HG02642 (cell line): ENCODE measurements around the gene SLC24A4.

Experiments used
- ATAC-seq: cut with Tn5 transposase; IDR thresholded peaks from one replicate; pipeline ENCODE4 v1.9.1; 2021; ENCODE audit warnings: mild to moderate bottlenecking; ENCODE audit not compliant: unreplicated experiment, poor library complexity

SLC24A4 gene

DNA sequence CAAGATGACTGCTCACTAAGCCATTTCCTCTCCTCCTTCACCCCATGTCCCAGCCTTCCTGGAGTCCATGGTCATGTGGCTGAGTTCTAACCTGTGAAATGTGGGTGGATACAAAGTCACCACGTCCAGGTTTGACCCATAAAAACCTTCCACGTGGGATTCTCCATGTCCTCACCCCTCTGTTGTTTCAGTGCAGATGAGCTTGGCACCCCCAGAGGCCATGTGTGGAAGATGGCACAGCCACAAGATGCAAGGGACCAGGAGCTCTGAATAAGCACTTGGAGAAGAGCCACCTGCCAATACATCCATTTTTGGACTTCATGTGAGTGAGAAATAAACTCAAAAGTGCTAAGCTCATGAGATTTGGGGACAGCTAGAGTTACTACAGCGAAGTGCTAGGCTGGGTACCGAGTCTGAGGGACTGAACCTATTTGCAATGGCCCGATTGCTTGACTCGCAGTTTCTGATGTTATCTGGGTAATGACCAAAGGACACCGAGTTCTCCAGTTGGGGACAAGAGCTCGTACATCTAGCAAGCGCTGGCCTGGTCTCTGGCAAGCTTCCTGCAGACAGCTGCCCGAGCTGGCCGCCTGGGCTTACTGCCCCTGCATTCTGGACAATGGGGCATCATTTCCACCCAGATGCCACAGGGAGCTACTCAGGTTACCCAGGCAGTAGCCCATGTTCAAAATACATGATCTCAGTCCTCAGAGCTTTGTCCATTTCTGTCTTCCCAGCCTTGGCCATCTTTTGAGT is 7.7 kb upstream of the SLC24A4 start:
- no peak for ATAC-seq

DNA sequence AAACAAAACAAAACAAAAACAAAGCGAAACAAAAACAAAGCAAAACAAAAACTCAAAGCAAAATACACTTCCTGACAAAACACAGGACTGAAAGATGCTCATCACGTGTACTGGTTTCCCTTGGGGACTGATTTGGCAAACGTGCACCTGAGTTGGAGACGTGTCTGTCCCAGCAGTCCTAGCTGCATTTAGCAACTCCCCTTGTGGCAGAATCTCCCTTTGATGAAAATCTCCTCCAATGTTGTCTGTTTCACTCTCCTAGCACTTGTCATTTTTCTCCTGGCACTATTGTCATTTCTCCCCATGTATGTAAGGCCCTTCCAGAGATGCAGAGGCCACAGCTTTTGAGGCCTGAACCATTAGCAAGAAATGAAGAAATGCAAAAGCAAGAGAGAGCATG is 6.8 kb upstream of the SLC24A4 start:
- no peak for ATAC-seq

DNA sequence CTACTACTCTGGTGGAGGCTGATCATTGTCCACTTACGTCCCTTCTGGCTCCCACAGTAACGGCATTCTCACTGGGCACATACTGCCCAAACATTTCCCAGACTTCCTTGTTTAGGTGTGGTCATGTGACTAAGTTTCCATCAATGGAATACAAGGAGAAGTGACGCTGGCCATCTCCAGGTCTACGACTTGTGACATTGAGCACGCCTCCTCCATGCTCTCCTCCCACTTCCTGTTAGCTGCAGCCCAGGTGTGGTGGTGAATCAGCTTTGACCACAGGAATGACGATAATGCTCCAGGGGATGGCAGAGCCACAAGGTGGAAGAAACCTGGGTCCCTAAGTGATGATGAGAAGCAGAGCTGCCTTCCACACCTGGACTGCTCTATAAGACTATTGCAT is 6.0 kb upstream of the SLC24A4 start:
- ATAC-seq: no peak

DNA sequence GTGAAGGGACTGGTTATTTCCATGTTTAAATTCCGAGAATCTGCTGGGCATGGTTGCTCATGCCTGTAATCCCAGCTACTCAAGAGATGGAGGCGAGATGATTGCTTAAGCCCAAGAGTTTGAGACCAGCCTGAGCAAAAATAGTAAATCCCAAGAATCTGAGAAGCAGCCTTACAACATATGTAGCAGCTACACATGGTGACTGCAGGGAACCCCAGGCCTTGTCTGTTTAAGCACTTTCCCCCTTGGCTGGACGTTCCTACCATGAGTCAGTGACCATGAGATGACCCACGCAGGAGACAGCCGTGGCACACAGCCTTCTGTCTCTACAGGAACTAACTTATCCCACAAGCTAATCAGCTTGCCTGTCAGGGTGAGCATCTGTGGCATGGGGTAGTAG is 5.5 kb upstream of the SLC24A4 start:
- no peak for ATAC-seq

DNA sequence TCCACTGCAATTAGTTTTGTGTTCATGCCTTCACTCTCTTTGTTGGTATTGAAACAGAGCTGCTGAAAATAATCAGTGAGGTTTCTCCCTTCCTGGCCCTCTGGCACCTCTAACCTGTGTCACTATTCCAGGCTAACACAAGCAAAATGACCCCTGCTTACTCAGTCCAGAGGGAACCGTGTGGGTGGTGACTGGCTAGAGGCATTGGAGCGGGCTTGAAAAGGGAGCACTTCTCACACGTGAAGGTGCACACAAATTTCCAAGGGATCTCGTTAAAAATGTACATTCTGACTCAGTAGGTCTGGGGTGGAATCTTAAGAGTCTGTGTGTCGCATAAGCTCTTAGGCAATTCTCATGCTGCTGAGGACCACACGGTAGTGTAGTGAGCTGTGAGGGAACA is 1.3 kb upstream of the SLC24A4 start:
- ATAC-seq: no peak

DNA sequence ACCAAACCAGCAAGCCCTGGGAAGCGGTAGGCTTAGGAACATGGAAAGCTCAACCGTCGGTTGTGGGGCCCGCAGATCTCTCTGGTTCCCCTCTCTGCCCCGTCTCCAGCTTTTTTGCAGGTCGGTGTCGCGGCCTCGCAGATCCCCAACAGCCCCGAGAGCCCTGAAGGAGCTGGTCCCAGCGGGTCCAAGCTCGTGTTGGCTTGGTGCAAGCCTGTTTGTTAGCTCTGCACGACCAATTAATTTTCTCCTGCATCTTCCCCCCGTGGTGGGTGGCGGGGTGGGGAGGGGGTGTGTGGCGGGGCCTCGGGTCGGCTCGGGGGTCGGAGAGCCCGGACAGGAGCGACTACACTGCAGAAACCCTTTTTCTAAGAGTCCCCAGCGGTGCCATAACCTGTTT is 449 bp upstream of the SLC24A4 start:
- ATAC-seq: no peak

DNA sequence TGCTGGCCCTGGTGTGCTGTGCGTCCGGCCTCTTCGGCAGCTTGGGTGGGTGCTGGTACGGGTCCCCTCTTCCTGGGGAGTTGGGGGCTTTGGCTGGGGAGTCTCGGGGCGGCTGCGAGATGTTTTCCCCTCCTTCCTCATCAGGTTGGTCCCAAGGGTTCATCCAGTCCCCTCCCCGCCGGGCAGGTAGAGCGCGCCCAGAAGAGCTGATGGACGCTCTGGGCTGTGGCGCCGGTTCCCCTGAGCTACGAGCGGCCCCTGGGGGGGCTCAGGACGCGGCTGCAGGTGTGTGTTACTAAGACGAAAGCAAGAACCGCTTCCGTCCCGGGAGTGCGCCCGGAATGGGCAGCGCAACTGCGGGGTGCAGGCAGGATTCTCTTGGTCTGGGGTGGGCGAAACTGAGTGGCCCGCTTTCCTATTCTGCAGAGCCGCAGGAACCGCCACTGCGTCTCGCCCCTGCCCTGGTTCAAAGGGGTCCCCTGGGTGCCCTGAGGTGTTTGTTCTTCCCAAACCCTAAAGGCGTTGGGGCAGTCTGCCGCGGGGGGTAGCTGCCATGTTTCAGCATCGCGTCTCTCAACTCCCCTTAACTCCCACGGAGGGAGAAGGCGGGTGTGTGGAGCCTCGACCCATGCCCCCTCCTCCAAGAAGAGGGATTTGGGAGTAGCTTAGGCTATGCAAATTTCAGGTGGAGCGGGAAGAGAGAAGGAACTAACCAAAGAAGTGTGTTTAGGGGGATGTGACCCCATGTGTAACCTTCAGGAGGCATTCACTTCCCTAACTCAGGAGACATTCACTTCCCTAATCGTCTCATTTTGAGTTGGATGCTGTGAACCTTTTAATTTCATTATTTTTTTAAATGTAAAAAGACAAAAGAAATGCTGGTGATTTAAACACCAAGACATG is 1.2 kb downstream of the SLC24A4 start:
- no peak for ATAC-seq

DNA sequence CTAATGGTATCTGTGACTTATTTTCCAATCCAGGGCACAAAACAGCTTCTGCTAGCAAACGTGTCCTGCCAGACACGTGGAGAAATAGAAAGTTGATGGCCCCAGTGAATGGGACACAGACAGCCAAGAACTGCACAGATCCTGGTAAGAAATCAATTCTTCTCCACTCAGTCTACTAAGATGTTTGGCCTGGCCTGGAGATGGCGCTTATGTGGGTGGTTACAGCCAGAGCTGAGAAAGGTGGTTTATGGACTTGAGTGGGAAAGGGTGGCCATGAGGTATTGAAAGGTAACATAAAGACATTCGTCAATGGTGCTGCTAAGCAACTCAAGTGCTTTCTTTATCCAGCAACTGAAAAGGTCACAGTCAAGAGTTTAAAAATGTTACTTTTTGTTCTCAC is 2.9 kb downstream of the SLC24A4 start:
- ATAC-seq: no peak

DNA sequence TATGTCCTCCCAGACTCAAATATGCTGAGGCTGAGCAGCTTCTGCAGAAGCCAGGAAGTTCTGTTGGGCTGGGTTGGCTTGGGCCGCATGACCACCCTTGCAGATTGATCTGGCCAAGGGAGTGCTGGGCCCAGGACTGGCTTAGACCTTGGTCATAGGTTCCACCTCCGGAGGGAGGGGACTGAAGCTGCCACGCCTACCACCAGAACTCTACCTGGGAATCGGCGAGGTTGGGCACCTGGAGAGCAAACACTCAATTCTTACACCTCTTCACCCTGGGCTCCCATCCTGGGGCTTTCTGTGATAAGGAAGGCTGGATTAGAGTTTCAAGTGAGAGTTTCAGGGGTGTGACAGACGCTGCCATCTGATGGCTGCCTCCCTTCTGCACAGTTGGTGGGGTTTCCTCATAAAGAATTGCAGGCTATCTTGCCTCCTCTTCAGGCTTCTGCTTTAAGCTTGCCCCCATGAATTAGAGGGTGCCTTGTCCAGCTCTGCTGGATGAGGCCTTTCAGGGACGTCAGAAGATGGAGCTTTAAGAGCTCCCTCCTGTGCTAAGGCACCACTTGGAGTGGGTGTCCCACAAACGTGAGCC is 5.8 kb downstream of the SLC24A4 start:
- ATAC-seq: no peak

DNA sequence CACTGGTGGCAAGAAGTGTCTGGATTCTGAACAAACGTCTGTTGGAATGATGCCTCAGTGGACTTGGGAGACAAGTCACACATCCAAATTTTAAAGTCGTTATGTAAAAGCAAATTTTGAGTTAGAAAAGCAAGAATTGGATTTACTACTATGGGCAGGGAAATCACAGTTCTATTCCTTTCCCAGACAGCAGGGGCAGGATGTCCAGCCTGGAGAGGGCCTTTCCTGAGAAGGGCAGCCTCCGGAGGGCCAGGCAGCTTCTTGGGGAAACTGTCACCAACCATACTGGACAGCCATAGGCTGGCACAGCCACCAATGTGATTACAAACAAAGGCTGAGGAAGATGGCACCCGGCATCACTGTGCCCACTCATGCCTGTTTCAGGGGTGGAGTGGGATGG is 11.1 kb downstream of the SLC24A4 start:
- no peak for ATAC-seq

DNA sequence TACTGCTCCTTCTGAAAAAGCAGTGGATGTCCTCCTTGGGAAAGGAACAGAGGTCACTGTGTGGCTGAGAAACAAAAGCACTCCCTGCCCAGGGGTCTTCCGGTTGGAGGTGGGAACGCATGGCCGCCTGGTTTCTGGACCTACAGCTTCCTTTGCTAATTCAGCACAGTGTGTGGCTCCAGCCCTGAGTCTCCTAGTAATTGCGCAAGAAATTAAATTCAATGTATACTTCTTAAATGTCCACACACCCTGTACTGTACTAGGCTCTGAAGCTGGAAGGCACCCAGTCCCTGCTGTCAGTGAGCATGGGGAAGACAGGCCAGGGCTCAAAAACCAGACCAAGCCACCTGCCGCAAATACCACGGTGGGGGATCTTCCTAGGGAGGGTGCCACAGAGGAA is 13.4 kb downstream of the SLC24A4 start:
- ATAC-seq: no peak

DNA sequence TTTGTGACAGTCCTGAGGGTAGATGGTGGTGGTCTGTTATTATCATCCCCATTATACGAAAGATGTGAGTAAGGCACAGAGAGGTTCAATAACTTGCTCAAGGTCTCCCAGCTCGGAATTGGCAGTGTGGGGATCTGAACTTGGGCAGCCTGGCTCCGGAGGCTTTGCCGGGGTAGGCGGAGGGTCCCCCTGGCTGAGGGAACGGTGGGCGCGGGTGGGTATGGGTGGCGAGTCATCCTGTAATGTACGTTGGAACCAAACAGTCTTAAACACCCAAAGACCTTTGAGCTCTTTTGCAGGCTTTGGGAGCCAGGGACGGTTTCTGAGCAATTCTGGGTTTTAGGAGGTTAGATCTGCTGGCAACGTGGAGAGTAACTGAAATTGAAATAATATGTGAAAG is 16.5 kb downstream of the SLC24A4 start:
- no peak for ATAC-seq

DNA sequence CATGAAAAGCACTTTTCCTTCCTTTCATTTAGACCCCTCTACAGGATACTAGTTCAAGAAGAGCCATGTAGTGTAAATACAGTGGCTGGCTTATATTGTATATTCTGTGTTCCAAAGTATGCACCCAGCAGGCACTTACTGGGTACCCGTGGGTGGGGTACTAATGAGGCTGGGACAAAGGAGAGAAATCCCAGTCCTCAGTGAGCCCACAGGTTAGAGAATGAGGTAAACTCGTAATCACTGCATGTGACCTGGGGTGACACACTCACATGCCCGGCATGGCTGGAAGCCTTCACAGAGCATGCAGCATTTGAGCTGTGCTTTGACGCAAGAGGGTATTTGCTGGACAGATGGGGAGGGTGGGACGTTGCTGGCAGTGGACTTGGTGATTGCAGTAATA is 17.1 kb downstream of the SLC24A4 start:
- ATAC-seq: no peak

DNA sequence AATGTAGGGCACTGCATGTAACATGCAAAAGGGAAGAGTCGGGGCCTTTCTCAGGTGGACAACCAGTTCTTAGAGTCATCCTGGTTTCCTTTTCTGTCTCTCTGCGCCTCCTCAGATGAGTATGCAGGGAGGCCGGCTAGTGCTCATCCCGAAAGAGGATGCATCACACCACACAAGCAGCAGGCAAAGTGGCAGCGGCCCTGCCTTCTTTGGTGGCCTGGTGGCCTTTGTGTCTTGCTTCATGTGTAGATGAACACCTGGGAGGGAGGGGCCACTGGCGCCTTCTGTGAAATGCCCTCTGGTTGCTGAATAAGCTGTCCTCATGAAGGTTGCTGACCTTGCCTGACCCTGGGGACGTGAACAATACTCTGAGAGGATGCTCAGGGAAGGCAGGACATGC is 18.0 kb downstream of the SLC24A4 start:
- ATAC-seq: no peak

DNA sequence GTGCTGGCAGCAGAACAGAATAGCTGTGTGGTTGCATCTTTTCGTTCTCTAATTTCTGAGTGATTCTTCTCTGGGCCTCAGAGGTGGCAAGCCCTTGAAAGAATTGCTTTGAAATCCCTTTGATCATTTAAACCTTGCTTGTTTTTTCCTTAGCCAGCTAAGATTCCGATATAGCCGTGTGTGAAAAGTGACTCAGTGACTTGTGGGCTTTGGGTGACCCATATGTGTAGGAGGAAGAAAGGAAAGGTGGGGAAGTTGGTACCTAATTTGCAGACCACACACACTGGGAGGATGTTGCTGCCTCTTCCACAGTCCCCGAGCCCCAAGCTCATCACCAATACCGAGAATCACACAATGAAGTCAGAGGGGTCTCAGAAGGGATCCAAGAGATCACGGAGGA is 18.8 kb downstream of the SLC24A4 start:
- no peak for ATAC-seq

DNA sequence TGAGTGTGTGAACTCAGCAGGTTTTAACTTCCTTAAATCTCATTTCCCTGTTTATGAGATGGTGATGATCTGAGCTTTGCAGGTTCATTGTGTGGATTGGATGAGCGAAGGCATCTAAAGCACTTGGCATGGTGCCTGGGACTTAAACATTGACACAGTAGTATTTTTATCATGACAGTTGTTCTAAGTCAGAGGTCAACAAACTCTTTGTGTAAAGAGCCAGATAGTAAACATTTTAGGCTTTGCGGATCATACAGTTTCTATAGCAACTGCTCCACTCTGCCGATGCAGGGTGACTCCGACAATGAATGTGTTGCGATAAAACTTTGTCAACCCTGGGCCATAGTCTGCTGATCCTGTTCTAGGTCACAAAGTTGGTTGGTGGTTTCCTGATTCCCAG is 25.2 kb downstream of the SLC24A4 start:
- no peak for ATAC-seq

DNA sequence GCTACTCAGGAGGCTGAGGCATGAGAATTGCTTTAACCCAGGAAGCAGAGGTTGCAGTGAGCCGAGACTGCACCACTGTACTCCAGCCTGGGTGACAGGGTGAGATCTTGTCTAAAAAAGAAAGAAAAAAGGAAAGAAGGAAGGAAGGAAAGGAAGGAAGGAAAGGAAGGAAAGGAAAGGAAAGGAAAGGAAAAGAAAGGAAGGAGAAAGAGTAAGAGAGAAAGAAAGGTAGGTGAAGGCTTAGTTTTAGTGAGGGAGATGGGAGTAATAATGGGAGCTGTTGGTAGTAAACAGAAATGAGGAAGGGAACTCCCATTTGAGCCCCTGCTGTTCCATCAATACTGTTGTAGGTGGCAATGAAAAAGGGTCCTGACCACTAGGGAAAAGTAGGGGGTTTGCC is 28.8 kb downstream of the SLC24A4 start:
- ATAC-seq: no peak

DNA sequence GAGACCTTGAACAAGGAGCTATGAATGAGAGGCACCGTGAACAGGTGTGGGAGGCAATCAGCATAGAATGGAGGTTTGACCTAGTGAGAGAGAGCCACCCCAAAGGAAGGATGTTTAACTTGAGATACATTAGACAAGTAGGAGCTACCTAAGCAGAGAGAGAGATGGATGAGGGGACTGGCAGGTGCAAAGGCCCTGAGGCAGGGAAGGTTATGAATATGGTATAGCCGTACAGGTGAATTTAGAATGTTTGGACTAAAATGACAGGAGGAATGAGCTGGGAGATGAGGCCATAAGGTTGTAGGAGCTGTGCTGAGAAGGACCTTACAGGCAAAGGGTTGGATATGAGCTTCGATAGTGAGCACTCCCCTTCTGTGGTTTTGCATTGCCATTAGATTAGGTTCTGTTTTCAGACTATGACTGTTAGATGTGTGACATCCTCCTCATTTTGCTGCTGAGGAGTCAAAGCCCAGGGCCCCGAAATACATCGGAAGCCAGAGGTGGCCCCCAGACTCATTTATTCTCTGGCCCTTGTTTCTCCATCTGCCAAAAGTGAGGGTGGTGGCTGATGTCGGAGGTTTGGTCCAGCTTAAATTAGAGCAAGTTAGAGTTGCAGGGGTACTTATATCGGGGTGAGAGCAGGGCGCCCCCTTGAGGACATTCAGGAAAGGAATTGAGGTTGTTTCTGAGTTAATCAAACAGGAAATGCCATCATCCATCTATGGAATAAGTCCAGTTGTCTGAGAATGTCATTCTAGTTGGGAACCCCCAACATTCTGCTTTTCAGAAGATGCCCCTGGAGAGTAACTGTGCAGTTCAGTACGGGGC is 29.4 kb downstream of the SLC24A4 start:
- ATAC-seq: no peak

DNA sequence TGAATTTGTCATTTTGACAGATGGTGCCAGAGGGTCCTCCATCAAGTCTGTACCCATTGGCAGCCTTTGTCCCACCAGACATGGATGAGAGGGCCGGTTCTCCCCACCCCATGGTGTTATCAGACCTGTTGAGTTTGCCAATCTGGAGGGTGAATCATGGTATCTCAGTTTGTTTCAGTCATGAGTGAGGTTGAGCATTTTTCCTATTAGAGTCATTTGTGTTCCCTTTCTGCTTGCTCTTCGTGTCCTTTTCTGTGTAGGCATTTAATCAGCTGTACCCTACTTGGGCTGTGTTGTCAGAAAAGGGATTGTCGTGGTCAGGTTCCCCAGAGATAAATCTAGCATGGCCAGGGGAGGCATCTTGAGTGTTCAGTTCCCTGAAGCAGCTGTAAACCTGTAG is 30.5 kb downstream of the SLC24A4 start:
- no peak for ATAC-seq

DNA sequence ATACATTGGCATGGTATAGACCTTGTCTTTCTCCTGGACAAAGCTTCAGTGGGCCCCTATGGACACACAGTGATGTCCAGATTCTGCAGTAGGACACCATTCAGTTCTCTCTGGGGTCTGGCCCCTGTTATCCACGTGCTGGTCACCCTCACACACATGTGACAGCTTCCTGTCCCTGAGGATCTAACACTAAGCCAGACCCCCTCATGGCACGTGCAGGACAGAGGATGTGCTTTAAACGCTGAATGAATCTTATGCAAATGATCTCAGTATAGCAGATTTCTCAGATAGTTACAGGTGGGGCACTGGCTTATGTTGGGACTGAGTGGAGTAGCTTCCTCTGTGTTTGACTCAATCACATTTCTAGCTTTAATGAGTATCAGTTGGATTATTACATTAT is 33.7 kb downstream of the SLC24A4 start:
- ATAC-seq: no peak
